ENCODE results near the gene PNLDC1.

DNA sequence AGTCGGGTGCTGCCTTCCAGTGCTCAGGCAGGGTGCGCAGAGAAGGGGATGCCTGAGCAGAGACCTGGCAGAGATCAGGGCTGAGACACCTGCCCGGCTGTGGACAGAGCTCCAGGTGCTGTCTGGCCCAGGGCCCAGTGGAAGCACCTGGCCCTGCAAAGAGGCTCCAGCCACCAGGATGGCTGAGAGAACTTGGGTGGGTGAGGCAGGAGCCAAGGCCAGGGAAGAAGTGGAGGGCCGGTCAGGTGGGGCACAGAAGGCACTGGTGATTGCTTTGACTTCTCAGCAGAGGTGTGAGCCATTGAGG, 31.2 kb downstream of the PNLDC1 start:
- TF ChIP-seq, protein P1, sequence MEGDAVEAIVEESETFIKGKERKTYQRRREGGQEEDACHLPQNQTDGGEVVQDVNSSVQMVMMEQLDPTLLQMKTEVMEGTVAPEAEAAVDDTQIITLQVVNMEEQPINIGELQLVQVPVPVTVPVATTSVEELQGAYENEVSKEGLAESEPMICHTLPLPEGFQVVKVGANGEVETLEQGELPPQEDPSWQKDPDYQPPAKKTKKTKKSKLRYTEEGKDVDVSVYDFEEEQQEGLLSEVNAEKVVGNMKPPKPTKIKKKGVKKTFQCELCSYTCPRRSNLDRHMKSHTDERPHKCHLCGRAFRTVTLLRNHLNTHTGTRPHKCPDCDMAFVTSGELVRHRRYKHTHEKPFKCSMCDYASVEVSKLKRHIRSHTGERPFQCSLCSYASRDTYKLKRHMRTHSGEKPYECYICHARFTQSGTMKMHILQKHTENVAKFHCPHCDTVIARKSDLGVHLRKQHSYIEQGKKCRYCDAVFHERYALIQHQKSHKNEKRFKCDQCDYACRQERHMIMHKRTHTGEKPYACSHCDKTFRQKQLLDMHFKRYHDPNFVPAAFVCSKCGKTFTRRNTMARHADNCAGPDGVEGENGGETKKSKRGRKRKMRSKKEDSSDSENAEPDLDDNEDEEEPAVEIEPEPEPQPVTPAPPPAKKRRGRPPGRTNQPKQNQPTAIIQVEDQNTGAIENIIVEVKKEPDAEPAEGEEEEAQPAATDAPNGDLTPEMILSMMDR (conservative IDR thresholded peaks at IDR 0.05): no peak
- TF ChIP-seq EZH2 (IDR thresholded peaks at IDR 0.05; ENCODE audit: low read depth): no peak

All from PC-9 (cell line).